PFSK-1 (cell line): ENCODE measurements around the gene AAMDC. TPM values are rescaled to one million over a fixed set of nuclear protein-coding genes. Genes with fewer than 3 reads are reported as not detected.

Experiments used
- FOXP2 ChIP-seq: optimal IDR thresholded peaks from 2 replicates; pipeline ENCODE3; 2011; ENCODE audit warnings: borderline replicate concordance, control low read depth, inconsistent platforms; ENCODE audit not compliant: insufficient read depth; ENCODE audit errors: extremely low read length, extremely low read depth
- POLR2AphosphoS5 ChIP-seq: IDR thresholded peaks from 2 replicates; pipeline ENCODE4 v1.6.1; 2012; ENCODE audit warnings: low read depth, mild to moderate bottlenecking, control low read depth, low read length, moderate library complexity
- REST ChIP-seq, 2 experiments: IDR thresholded peaks; 2 replicates each; pipeline versions ENCODE4 v1.6.1 to v1.8.0; 2011 to 2012; ENCODE audit warnings: low read depth in 2 of 2, low read length in 2 of 2, control low read depth in 1 of 2, inconsistent platforms in 1 of 2, mild to moderate bottlenecking in 1 of 2, moderate library complexity in 1 of 2; ENCODE audit not compliant: insufficient read depth in 1 of 2
- SIN3A ChIP-seq: IDR thresholded peaks from 2 replicates; pipeline ENCODE4 v1.6.1; 2012; ENCODE audit warnings: mild to moderate bottlenecking, low read length, moderate library complexity, borderline replicate concordance; ENCODE audit not compliant: insufficient read depth
- TAF1 ChIP-seq: IDR thresholded peaks from 2 replicates; pipeline ENCODE4 v1.6.1; 2012; ENCODE audit warnings: low read length, control low read depth, borderline replicate concordance; ENCODE audit not compliant: insufficient read depth
- polyA plus RNA-seq: library from polyadenylated mRNA; unstranded; fragments of >200 nt; gene quantifications from one replicate; pipeline ENCODE4 v1.2.1, GENCODE V29; 2012; ENCODE audit warnings: low read depth, missing spikeins; ENCODE audit not compliant: insufficient read length

Gene AAMDC
- polyA plus RNA-seq: 153 TPM

GRCh38 chr11:77820565-77821348 lies at the start of gene AAMDC, which contains the start of gene RSF1:
TSS of gene AAMDC (plus strand) at chr11:77821144. CDS start at chr11:77842497, 21,353 bp downstream.
TSS of gene RSF1 (minus strand) at chr11:77820722. CDS start at chr11:77820714, 8 bp downstream.
- TF ChIP-seq SIN3A: peak; percentile 78
- TF ChIP-seq TAF1: peak; percentile 87
- TF ChIP-seq FOXP2: peak; percentile 19
- peak; percentile 24; the same call in 1 of the 2 replicates for TF ChIP-seq POLR2AphosphoS5
- TF ChIP-seq REST (IDR thresholded peaks at IDR 0.05; ENCODE audit: insufficient read depth in 1 of 2, low read depth in 2 of 2, low read length in 2 of 2): peak; percentile 61 to 63; a peak in 3 of 4 replicates

GRCh38 chr11:77775936-77776335 lies 45.0 kb upstream of the AAMDC start:
- TF ChIP-seq REST (IDR thresholded peaks at IDR 0.05; ENCODE audit: insufficient read depth in 1 of 2, low read depth in 2 of 2, low read length in 2 of 2): no peak
- no peak for TF ChIP-seq TAF1
- TF ChIP-seq FOXP2: no peak
- no peak for TF ChIP-seq POLR2AphosphoS5
- TF ChIP-seq SIN3A: no peak

GRCh38 chr11:77776455-77776854 lies 44.5 kb upstream of the AAMDC start:
- TF ChIP-seq TAF1: no peak
- no peak for TF ChIP-seq POLR2AphosphoS5
- no peak for TF ChIP-seq FOXP2

GRCh38 chr11:77778118-77778517 lies 42.8 kb upstream of the AAMDC start:
- TF ChIP-seq POLR2AphosphoS5 (no peak), FOXP2 (no peak), TAF1 (no peak), REST (IDR thresholded peaks at IDR 0.05; ENCODE audit: insufficient read depth in 1 of 2, low read depth in 2 of 2, low read length in 2 of 2) (no peak), SIN3A (no peak)

GRCh38 chr11:77778549-77778948 lies 42.4 kb upstream of the AAMDC start:
- TF ChIP-seq REST (IDR thresholded peaks at IDR 0.05; ENCODE audit: insufficient read depth in 1 of 2, low read depth in 2 of 2, low read length in 2 of 2) (no peak), FOXP2 (no peak), POLR2AphosphoS5 (no peak), SIN3A (no peak), TAF1 (no peak)
